OCI-LY7 (cell line): Measurements from ENCODE around the gene SPOCK1. TPM values are rescaled to one million over a fixed set of nuclear protein-coding genes. Genes with fewer than 3 reads are reported as not detected.

Experiments used
- BruUV-seq: library from RNA; stranded (reverse); fragments of 400-500 nt; replicated peaks from 2 replicates; lab custom pipeline; 2021; lab: Mats Ljungman, UMichigan
- CTCF ChIA-PET: fragments of 300-600 bp; sonication (Branson Sonifier 250); formaldehyde crosslinking; loops from one replicate; lab custom pipeline; 2022; ENCODE audit warnings: antibody characterized with exemption; ENCODE audit not compliant: unreplicated experiment; lab: Charles Lee
- POLR2A ChIA-PET: fragments of 300-600 bp; sonication (Branson Sonifier 250); formaldehyde crosslinking; loops from one replicate; lab custom pipeline; 2022; ENCODE audit warnings: antibody characterized with exemption; lab: Charles Lee
- DNase-seq: peaks from one replicate; pipeline ENCODE4 v3.0.0-alpha.2; 2015; ENCODE audit warnings: low spot score
- H2AFZ ChIP-seq: fragments of 200-600 bp; sonication (generic), shearing (Covaris generic); 2 replicates; pipeline ENCODE4 v1.6.1; 2014; ENCODE audit warnings: mild to moderate bottlenecking, antibody characterized with exemption, low read length, moderate library complexity
- H3K27ac ChIP-seq: fragments of 200-600 bp; sonication (generic); 2 replicates; pipeline ENCODE4 v1.5.1; 2014; ENCODE audit warnings: mixed run types, low read depth, mild to moderate bottlenecking, moderate library complexity, low read length, inconsistent platforms; ENCODE audit not compliant: poor library complexity, severe bottlenecking
- H3K36me3 ChIP-seq: fragments of 200-600 bp; sonication (generic); 2 replicates; pipeline ENCODE4 v1.6.1; 2014; ENCODE audit warnings: mild to moderate bottlenecking, antibody characterized with exemption, low read length, moderate library complexity, mixed read lengths; ENCODE audit not compliant: insufficient read depth
- H3K4me1 ChIP-seq: fragments of 200-600 bp; sonication (generic); 2 replicates; pipeline ENCODE4 v1.5.1; 2014; ENCODE audit warnings: mild to moderate bottlenecking, low read length; ENCODE audit not compliant: insufficient read depth, poor library complexity, severe bottlenecking
- H3K4me2 ChIP-seq: fragments of 200-600 bp; sonication (generic); 2 replicates; pipeline ENCODE4 v1.6.1; 2014; ENCODE audit warnings: mild to moderate bottlenecking, low read length
- H3K4me3 ChIP-seq: fragments of 200-600 bp; sonication (generic); 2 replicates; pipeline ENCODE4 v1.5.1; 2014; ENCODE audit warnings: mild to moderate bottlenecking, low read depth, low read length; ENCODE audit not compliant: poor library complexity, severe bottlenecking
- H3K79me2 ChIP-seq: fragments of 200-600 bp; sonication (generic); 2 replicates; pipeline ENCODE4 v1.6.1; 2016; ENCODE audit warnings: low read depth, mild to moderate bottlenecking, low read length, moderate library complexity, mixed read lengths; ENCODE audit not compliant: insufficient read depth
- H3K9me2 ChIP-seq: fragments of 200-600 bp; sonication (generic); 2 replicates; pipeline ENCODE4 v1.6.1; 2016; ENCODE audit warnings: mild to moderate bottlenecking, low read length, mixed read lengths; ENCODE audit not compliant: insufficient read depth
- H3K9me3 ChIP-seq: fragments of 200-600 bp; sonication (generic); 2 replicates; pipeline ENCODE4 v1.6.1; 2014; ENCODE audit warnings: mild to moderate bottlenecking, mixed run types, low read length, mixed read lengths
- H4K20me1 ChIP-seq: fragments of 200-600 bp; sonication (generic); 2 replicates; pipeline ENCODE4 v1.6.1; 2014; ENCODE audit warnings: mild to moderate bottlenecking, antibody characterized with exemption, low read length, moderate library complexity, mixed read lengths; ENCODE audit not compliant: insufficient read depth
- CTCF ChIP-seq: fragments of 200-600 bp; sonication (generic); conservative IDR thresholded peaks from 2 replicates; pipeline ENCODE4 v1.5.1; 2014; ENCODE audit warnings: mild to moderate bottlenecking, antibody characterized with exemption, low read length, moderate library complexity, mixed read lengths
- EZH2phosphoT487 ChIP-seq: fragments of 200-600 bp; sonication (generic); IDR thresholded peaks from 2 replicates; pipeline ENCODE4 v1.6.1; 2018; ENCODE audit warnings: low read depth, borderline replicate concordance, mild to moderate bottlenecking, mixed run types, antibody characterized with exemption, low read length, moderate library complexity, mixed read lengths
- intact Hi-C: fragments of 100-400 bp; cut with micrococcal nuclease; formaldehyde crosslinking; loops from one replicate; pipeline ENCODE4 v1.10.0; 2022; ENCODE audit not compliant: unreplicated experiment
- total RNA-seq, 2 experiments: library from RNA; depleted of rRNA in 1 of 2; stranded (reverse); fragments of >200 nt in 1 of 2; shearing (Covaris generic) in 1 of 2; gene quantifications; 2 replicates each; pipeline ENCODE4 v1.2.3, GENCODE V29; 2014 to 2022

Gene SPOCK1
- total RNA-seq, 2 experiments from 2014 or later, result 0.29 to 1.5 TPM

- no peaks in the 10 kb centered on the region for H3K9me2 ChIP-seq
- no peak for DNase-seq
- ChIA-PET CTCF (no interaction called here), POLR2A (interaction anchor here (0.7 kb wide), 1 partner anchor 107 kb away, joined by 4 read pairs; no protein-coding TSS in a partner anchor)
- H2AFZ ChIP-seq, result no peak overlapping the region
- no peaks in the 10 kb centered on the region for H3K4me1 ChIP-seq
- no peak for TF ChIP-seq EZH2phosphoT487
- no peak for TF ChIP-seq CTCF
- H3K79me2 ChIP-seq, result no peaks in the 10 kb centered on the region
- H3K4me3 ChIP-seq, result no peak overlapping the region
- BruUV-seq, result no TSS peak
- no peak overlapping the region for H3K4me2 ChIP-seq
- no peak overlapping the region for H3K27ac ChIP-seq
- H4K20me1 ChIP-seq, result no peaks in the 10 kb centered on the region
- no peaks in the 10 kb centered on the region for H3K36me3 ChIP-seq
- intact Hi-C loops, result no loop called here
- no peaks in the 10 kb centered on the region for H3K9me3 ChIP-seq
Observed at GRCh38 chr5:137403869-137404268, 95.3 kb downstream of the SPOCK1 start.

GRCh38 chr5:137402436-137403187 is 96.5 kb downstream of the SPOCK1 start:
- DNase-seq, result no peak
- BruUV-seq, result no TSS peak
- no peaks in the 10 kb centered on the region for H3K79me2 ChIP-seq
- intact Hi-C loops, result no loop called here
- H3K9me3 ChIP-seq, result no peaks in the 10 kb centered on the region
- TF ChIP-seq CTCF, result no peak
- no peak for TF ChIP-seq EZH2phosphoT487
- no peak overlapping the region for H3K27ac ChIP-seq
- ChIA-PET POLR2A (interaction anchor here (0.7 kb wide), 1 partner anchor 13 kb away, joined by 3 read pairs; no protein-coding TSS in a partner anchor), CTCF (no interaction called here)
- no peaks in the 10 kb centered on the region for H3K4me1 ChIP-seq
- H3K4me3 ChIP-seq, result no peak overlapping the region
- H3K36me3 ChIP-seq, result no peaks in the 10 kb centered on the region
- H4K20me1 ChIP-seq, result no peaks in the 10 kb centered on the region
- H2AFZ ChIP-seq, result no peak overlapping the region
- no peak overlapping the region for H3K4me2 ChIP-seq
- H3K9me2 ChIP-seq, result no peaks in the 10 kb centered on the region

GRCh38 chr5:137401946-137402345 is 97.2 kb downstream of the SPOCK1 start:
- Histone ChIP-seq H2AFZ (no peak overlapping the region), H3K4me2 (no peak overlapping the region), H3K36me3 (no peaks in the 10 kb centered on the region), H3K9me2 (no peaks in the 10 kb centered on the region), H3K9me3 (no peaks in the 10 kb centered on the region), H3K27ac (no peak overlapping the region), H3K79me2 (no peaks in the 10 kb centered on the region), H4K20me1 (no peaks in the 10 kb centered on the region), H3K4me1 (no peaks in the 10 kb centered on the region), H3K4me3 (no peak overlapping the region)
- POLR2A ChIA-PET, result no interaction called here
- TF ChIP-seq EZH2phosphoT487 (no peak), CTCF (no peak)
- intact Hi-C loops, result no loop called here
- BruUV-seq, result no TSS peak
- CTCF ChIA-PET, result no interaction called here
- no peak for DNase-seq
